ENCODE results near the gene RAB42. TPM values are rescaled to one million over a fixed set of nuclear protein-coding genes. Genes with fewer than 3 reads are reported as not detected.

Gene RAB42
- total and polyA plus RNA-seq, 9 of the 15 experiments (the other 6 are each of a cell fraction or from before 2014, with no cell fraction given), result 0.07 to 0.14 (median 0.12) TPM; not detected in 6

GRCh38 chr1:28642847-28643635 lies 51.0 kb downstream of the RAB42 start, which contains the start of gene TAF12 (continued):
- TF ChIP-seq CTCF (IDR thresholded peaks at IDR 0.05 in 2 of 3, conservative IDR thresholded peaks at IDR 0.05 in 1 of 3; ENCODE audit: insufficient read depth in 2 of 3, low read depth in 1 of 3, low read length in 3 of 3) (peak; percentile 75 to 92 (median 92)), CBX8 (IDR thresholded peaks at IDR 0.05; ENCODE audit: borderline replicate concordance, extremely low read depth, low read depth, low read length, poor library complexity, severe bottlenecking) (no peak), TRIM25 (IDR thresholded peaks at IDR 0.05; ENCODE audit: borderline replicate concordance) (0 out of 2 replicates have a peak, but pooled peaks have one; percentile 44), BRF2 (IDR thresholded peaks at IDR 0.05; ENCODE audit: borderline replicate concordance, insufficient read depth, insufficient read length) (no peak), ZNF780A (CRISPR knock-in tag; IDR thresholded peaks at IDR 0.05) (no peak), PCBP1 (IDR thresholded peaks at IDR 0.05; ENCODE audit: low read depth, low read length, poor library complexity, severe bottlenecking) (no peak), SP2 (IDR thresholded peaks at IDR 0.05; ENCODE audit: extremely low read depth, low read depth, low read length, poor library complexity, severe bottlenecking) (no peak), HCFC1 (IDR thresholded peaks at IDR 0.05; ENCODE audit: low read depth, low read length) (peak; percentile 79), E2F3 (CRISPR knock-in tag; IDR thresholded peaks at IDR 0.05) (0 out of 2 replicates have a peak, but pooled peaks have one; percentile 12), HDAC3 (IDR thresholded peaks at IDR 0.05; ENCODE audit: borderline replicate concordance, partially characterized antibody) (peak; percentile 23), NR2C1 (IDR thresholded peaks at IDR 0.05) (peak; percentile 57), NR2C1 (tag; IDR thresholded peaks at IDR 0.05) (peak; percentile 69), NKRF (IDR thresholded peaks at IDR 0.05; ENCODE audit: borderline replicate concordance) (peak; percentile 58; the same call in 1 of the 2 replicates), LCOR (CRISPR knock-in tag; IDR thresholded peaks at IDR 0.05) (peak; percentile 72), HOXB6 (CRISPR knock-in tag; IDR thresholded peaks at IDR 0.05; ENCODE audit: borderline replicate concordance) (peak; percentile 86; the same call in 1 of the 2 replicates), ZNF146 (CRISPR knock-in tag; IDR thresholded peaks at IDR 0.05; ENCODE audit: unreplicated experiment) (no peak), JUN (IDR thresholded peaks at IDR 0.05; ENCODE audit: borderline replicate concordance, low read depth, low read length) (peak; percentile 85; the same call in 1 of the 2 replicates), JUN (CRISPR knock-in tag; IDR thresholded peaks at IDR 0.05; ENCODE audit: borderline replicate concordance) (peak; percentile 92; the same call in 1 of the 2 replicates), NCOA4 (IDR thresholded peaks at IDR 0.05; ENCODE audit: partially characterized antibody) (no peak), GABPB2 (CRISPR knock-in tag; conservative IDR thresholded peaks at IDR 0.05) (peak; percentile 55; the same call in 1 of the 2 replicates)
